Measurements from ENCODE around the gene NTF3.

- TF ChIP-seq CTCF (conservative IDR thresholded peaks at IDR 0.05 in 1 of 2, IDR thresholded peaks at IDR 0.05 in 1 of 2; ENCODE audit: low read depth in 1 of 2, low read length in 2 of 2) (no peak), EZH2 (IDR thresholded peaks at IDR 0.05; ENCODE audit: low read length, missing control alignments) (no peak)
Measured at GRCh38 chr12:5505116-5505515, 73.2 kb downstream of the NTF3 start.
